GM21367 (cell line): ENCODE results near the gene KLHL14.
"Not testable (repeated sequence)": the region's sequence is repeated elsewhere in the genome, so short reads cannot be mapped to it uniquely, and the experiment has no call there.

Experiments used
- ATAC-seq: cut with Tn5 transposase; IDR thresholded peaks from one replicate; pipeline ENCODE4 v1.9.1; 2021; ENCODE audit not compliant: unreplicated experiment

The KLHL14 gene

GRCh38 chr18:32717126-32717525 is 55.7 kb downstream of the KLHL14 start:
- ATAC-seq = no peak

GRCh38 chr18:32714571-32715148 is 58.2 kb downstream of the KLHL14 start:
- peak; percentile 99 for ATAC-seq

- ATAC-seq = no peak
Observed at GRCh38 chr18:32712860-32713259, 60.0 kb downstream of the KLHL14 start.

DNA sequence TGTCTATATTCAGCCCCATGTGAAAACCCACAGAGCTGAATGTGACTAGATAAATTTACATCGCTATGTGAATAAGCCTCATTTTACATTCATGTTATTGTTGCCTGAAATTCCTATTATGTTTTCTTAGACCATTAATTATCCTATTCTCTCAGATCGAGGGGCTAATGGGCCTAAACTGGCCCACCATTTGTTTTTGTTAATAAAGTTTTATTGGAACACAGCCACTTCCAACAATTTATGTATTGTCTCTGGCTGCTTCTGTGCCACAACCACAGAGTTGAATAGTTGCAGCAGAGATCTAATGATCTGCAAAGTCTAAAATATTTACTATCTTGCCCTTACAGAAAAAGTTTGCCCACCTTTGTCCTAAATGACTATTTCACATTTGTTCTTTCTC is 61.0 kb downstream of the KLHL14 start:
- no peak for ATAC-seq

DNA sequence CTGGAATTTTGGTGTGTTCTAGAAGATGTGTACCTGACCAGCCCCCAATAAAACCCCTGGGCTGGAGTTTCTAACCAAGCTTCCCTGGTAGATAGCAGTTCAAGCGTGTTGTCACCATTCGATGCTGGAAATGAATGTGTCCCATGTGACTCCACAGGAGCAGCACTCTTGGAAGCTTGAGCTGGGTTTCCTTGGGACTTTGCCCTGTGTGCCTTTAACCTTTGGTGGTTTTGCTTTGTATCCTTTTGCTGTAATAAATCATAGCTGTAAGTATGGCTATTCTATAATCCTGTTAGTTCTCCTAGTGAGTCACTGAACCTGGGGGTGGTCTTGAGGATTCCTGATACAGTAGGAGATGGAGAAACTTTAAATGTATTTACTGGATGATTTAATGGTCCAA is 65.2 kb downstream of the KLHL14 start:
- no peak for ATAC-seq

- no peak for ATAC-seq
Observed at GRCh38 chr18:32707147-32707546, 65.7 kb downstream of the KLHL14 start.

DNA sequence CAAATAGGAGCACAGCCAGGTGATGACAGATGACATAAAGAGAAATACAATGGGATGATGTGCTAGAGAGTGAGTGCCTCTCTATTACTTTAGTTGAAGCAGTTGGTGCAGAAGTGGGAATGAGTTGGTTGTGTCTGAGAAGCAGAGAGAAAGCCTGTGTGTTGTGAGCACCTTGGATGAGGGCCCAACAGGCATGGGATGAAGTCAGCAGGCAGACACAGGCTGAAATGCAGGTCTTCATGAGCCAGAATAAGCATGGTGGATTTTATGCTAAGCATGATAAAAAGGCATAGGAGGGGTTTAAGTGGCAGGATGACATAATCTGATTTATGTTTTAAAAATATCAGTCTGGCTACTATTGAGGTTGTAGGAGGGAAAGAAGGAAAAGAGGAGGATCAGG is 71.5 kb downstream of the KLHL14 start:
- no peak for ATAC-seq

- ATAC-seq = no peak
Observed at GRCh38 chr18:32698153-32698552, 74.7 kb downstream of the KLHL14 start.

DNA sequence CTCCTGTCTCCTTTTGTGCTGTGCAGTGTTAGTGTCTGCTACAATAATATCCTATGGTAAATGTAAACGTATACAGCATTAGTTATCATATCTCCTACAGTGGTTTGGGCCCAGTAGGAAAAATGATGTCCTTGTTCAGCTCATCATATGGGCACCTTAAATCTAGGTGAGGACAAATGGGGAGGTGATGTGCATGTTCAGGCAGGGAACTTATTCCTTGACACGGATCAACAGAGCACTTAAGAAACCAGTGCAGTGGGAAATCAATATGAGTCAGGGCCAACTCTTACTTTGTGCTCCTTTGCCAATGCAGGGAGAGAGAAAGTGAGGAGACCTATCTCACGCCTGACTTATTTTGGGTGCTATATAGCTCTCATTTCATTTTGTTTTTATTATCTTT is 76.4 kb downstream of the KLHL14 start:
- ATAC-seq = no peak

DNA sequence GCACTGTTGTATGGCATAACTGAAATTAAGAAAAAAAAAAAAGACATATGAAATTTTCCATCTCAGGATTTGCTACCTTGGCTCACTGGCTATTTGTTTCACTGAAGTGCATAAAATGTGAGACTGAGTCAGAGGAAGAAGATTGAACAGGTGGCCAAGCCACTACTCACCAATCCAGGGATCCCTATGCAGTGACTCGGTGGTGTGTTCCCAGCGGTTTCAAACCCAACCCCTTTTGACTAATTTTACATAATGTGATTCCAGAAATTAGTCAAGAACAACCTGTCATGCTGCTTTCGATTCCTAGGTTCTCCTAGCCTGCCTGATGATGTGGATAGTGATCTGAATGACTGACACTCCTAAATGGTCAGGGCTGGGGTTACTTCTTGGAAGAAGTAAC is 77.3 kb downstream of the KLHL14 start:
- no peak for ATAC-seq

- no peak for ATAC-seq
Observed at GRCh38 chr18:32688821-32689220, 84.0 kb downstream of the KLHL14 start.

- no peak for ATAC-seq
Observed at GRCh38 chr18:32684940-32685339, 87.9 kb downstream of the KLHL14 start.

DNA sequence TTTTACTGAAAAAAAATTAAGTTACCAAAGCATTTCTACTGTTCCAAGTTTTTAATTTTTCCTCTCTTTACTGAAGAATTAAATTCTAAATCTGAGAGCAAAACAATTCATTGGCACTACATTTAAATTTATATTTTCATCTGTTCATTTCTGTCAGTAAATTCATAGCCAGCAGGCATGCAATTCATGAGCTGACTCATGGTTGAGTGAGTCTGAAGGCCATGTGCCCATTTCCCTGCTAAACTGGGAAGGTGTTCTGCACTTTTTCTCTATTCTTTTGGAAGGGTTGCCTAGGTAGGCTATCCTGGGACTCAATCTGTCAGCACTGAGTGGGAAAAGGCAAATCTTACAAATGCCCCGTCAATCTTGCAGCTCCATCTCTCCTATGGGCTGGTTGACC is 88.7 kb downstream of the KLHL14 start:
- no peak for ATAC-seq

GRCh38 chr18:32683044-32683443 is 89.8 kb downstream of the KLHL14 start:
- ATAC-seq = no peak

GRCh38 chr18:32677578-32677977 is 95.2 kb downstream of the KLHL14 start:
- no peak for ATAC-seq

DNA sequence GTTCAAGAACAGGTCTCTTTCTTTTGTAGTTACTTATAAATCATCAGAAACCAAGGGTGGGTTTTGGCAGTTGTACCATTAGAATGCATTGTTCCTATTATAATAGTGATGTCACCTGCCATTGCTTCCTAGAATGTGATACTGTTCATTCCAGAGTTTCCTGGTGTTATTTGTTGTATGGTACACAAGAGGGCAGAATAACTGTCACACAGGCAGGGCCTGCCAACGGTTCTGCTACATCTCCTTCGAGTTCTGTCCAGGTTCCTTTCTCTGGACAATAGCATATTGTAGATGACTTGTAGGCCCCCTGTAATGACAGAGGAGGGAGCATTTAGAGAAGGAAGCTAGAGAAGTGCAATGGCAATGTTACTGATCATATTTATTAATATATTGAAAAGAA is 98.3 kb downstream of the KLHL14 start:
- ATAC-seq = no peak

DNA sequence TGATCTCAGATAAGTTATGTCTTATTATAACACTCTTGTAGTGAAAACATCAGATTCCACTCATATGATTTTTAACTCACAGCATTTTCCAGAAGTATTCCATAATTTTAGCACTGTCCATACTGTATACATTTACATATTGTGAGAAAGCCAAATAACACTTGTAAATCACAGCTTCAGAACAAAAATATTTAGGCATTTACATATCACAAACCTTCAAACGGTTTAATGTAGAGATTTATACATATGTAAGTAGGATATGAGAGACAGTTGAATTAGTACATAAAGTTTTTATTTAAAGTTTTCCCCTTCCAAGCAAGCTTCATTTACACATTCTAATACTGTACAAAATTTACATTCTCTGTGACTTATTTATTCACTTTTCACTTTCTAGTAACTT is 100.4 kb downstream of the KLHL14 start:
- no peak for ATAC-seq

- no peak for ATAC-seq
Observed at GRCh38 chr18:32670727-32671126, 102.1 kb downstream of the KLHL14 start.

- no peak for ATAC-seq
Observed at GRCh38 chr18:32669549-32670165, 103.2 kb downstream of the KLHL14 start.

DNA sequence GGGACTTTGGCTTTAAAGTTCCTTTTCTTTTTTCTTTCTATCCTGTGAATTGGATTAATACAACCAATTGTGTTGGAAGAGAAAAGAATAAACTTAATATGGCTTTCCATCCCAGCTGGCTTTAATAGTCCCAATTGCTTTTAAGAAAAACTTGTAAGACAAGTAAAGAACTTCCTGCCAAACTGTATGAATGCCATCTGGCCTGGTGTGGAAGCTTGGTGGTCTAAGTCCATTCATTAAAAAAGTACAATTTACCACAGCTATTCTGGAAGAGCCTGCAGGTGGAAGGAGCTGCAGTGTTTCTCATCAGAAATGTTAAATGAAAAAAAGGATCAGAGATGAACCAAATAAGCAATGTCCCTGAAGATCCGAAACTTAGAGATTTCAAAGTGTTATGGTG is 103.9 kb downstream of the KLHL14 start:
- no peak for ATAC-seq

GRCh38 chr18:32661486-32662299 is 111.1 kb downstream of the KLHL14 start:
- no peak for ATAC-seq

DNA sequence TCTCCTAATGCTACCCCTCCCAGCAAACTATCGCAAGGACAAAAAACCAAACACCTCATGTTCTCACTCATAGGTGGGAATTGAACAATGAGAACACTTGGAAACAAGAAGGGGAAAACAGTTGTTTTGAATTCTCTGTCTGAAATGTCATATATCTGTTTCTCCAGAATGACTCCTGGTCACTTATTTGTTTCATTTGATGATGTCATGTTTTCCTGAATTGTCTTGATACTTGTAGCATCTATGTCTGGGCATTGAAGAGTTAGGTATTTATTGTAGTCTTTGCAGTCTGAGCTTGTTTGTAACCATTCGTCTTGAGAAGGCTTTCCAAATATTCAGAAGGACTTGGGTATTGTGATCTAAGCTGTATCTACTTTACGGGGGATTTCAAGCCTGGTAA is 118.3 kb downstream of the KLHL14 start:
- ATAC-seq = not testable (repeated sequence)
